BLaER1 (cell line): ENCODE data around the gene TMX3.

ENCODE experiments used
- H3K27ac ChIP-seq: shearing (Covaris generic); formaldehyde crosslinking; 2 replicates; pipeline ENCODE4 v1.8.1; 2022
- H3K27me3 ChIP-seq: shearing (Covaris generic); formaldehyde crosslinking; 2 replicates; pipeline ENCODE4 v1.8.1; 2022
- H3K36me3 ChIP-seq: shearing (Covaris generic); formaldehyde crosslinking; 2 replicates; pipeline ENCODE4 v1.8.1; 2022
- H3K4me1 ChIP-seq: shearing (Covaris generic); formaldehyde crosslinking; 2 replicates; pipeline ENCODE4 v1.8.1; 2022
- H3K4me2 ChIP-seq: shearing (Covaris generic); formaldehyde crosslinking; 2 replicates; pipeline ENCODE4 v1.8.1; 2022
- H3K4me3 ChIP-seq: shearing (Covaris generic); formaldehyde crosslinking; 2 replicates; pipeline ENCODE4 v1.8.1; 2022
- H3K9ac ChIP-seq: shearing (Covaris generic); formaldehyde crosslinking; 2 replicates; pipeline ENCODE4 v1.8.1; 2022
- H3K9me3 ChIP-seq: shearing (Covaris generic); formaldehyde crosslinking; 2 replicates; pipeline ENCODE4 v1.8.1; 2022
- H4K20me1 ChIP-seq: shearing (Covaris generic); formaldehyde crosslinking; 2 replicates; pipeline ENCODE4 v1.8.1; 2022
- Cebpa-rat ChIP-seq: shearing (Covaris generic); IDR thresholded peaks from 2 replicates; pipeline ENCODE4 v1.8.1; 2022

Gene TMX3

DNA sequence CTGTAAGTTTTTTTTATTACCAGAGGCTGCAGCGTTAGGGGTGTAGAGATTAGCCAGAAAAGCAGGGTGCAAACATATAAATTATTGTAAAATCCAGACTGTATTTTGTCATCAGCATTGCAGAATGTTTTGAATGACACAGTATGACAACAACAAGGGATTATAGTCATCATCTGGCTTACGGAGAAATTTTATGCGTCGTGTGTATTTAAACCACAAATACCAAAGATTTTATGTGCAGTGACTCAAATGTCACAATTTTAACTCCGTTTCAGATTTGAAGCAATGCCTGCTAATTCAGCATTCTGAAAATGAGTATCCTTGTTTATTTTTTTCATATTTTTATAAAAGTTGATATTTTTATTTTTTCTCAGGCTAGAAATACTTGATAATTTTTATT, 19.4 kb upstream of the TMX3 start:
- Histone ChIP-seq H3K9me3 (no peaks in the 10 kb centered on the region), H3K27me3 (no peaks in the 10 kb centered on the region), H4K20me1 (no peaks in the 10 kb centered on the region), H3K4me1 (no peaks in the 10 kb centered on the region), H3K36me3 (no peaks in the 10 kb centered on the region), H3K9ac (no peak overlapping the region), H3K4me3 (no peak overlapping the region), H3K4me2 (no peak overlapping the region), H3K27ac (no peak overlapping the region)
- TF ChIP-seq Cebpa-rat, result no peak

DNA sequence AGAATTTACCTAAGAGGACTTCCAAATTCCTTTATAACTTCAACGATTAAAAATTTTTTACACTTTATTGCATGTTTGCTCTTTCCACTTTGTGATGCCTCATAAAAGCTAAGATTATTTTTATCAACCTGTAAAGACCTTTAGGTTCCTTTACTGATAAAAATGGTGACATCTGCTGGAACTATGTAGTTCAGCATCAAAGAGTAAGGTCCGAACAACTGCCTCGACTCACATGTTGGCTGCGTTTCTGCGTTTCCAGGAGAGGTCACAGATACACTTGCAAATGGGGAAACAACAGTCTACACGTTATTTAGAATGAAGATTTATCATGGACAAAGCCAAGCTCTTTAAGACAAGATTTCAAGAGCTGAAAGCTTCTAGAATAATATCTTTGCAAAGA, 18.8 kb upstream of the TMX3 start:
- no peaks in the 10 kb centered on the region for H4K20me1 ChIP-seq
- no peak overlapping the region for H3K4me2 ChIP-seq
- H3K9ac ChIP-seq, result no peak overlapping the region
- H3K4me1 ChIP-seq, result no peaks in the 10 kb centered on the region
- no peaks in the 10 kb centered on the region for H3K27me3 ChIP-seq
- H3K4me3 ChIP-seq, result no peak overlapping the region
- H3K36me3 ChIP-seq, result no peaks in the 10 kb centered on the region
- TF ChIP-seq Cebpa-rat, result no peak
- no peak overlapping the region for H3K27ac ChIP-seq
- no peaks in the 10 kb centered on the region for H3K9me3 ChIP-seq

DNA sequence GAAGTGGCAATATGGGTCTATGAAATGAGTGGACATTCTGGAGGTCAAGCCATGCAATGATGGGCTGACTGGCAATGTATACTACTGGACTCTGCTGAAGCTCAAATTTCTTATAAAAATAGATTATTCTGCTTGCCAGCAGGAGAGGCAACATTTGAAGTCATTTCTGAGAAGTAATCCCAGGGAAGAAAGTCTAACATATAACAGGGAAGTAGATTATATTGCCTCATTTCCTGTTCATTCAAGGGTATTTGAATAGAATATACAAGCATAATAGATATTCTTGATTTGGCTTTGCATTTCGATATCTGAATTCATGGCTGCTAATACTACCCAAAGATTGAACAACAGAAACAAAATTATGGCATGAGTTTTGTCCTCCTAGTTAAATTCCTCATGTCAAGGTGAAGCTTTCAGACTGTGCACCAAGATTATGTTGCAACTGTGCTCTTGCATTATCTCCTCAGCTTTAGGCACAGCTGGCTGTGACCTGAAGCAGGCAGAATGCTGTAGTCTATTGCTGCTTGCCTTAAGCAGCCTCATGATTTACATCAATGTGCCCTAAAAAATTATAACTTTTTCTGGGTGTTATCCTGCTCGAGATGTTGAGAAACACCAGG, 13.3 kb upstream of the TMX3 start:
- Histone ChIP-seq H3K4me1 (no peaks in the 10 kb centered on the region), H3K27me3 (no peaks in the 10 kb centered on the region), H3K36me3 (no peaks in the 10 kb centered on the region), H3K9ac (no peak overlapping the region), H3K4me2 (no peak overlapping the region), H4K20me1 (no peaks in the 10 kb centered on the region), H3K9me3 (peaks cover 10% of the 10 kb centered on the region), H3K4me3 (no peak overlapping the region), H3K27ac (no peak overlapping the region)
- TF ChIP-seq Cebpa-rat, result no peak

DNA sequence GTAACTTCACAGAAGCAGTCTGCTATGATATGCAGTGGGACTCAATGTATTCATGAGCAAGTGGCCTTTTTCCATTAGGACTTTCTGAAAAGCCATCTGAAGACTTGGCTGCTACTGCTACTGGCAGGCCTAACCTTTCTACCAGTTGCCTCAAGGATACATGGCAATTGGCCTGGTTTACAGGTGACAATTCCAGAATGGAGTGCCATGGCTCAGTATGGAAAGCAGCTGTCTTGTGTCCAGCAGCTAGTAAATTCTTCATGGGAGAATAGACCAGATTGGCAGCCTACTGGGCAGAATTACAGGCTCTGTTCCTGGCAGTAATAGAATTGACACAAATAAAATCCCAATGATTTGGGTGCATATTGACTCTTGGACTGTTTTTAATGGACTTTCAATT, 12.6 kb upstream of the TMX3 start:
- Histone ChIP-seq H4K20me1 (no peaks in the 10 kb centered on the region), H3K4me1 (peaks cover 4% of the 10 kb centered on the region; the same call in 1 of the 2 replicates), H3K4me3 (no peak overlapping the region), H3K9me3 (peaks cover 14% of the 10 kb centered on the region), H3K36me3 (no peaks in the 10 kb centered on the region), H3K27me3 (no peaks in the 10 kb centered on the region), H3K4me2 (no peak overlapping the region), H3K27ac (no peak overlapping the region), H3K9ac (no peak overlapping the region)
- no peak for TF ChIP-seq Cebpa-rat

DNA sequence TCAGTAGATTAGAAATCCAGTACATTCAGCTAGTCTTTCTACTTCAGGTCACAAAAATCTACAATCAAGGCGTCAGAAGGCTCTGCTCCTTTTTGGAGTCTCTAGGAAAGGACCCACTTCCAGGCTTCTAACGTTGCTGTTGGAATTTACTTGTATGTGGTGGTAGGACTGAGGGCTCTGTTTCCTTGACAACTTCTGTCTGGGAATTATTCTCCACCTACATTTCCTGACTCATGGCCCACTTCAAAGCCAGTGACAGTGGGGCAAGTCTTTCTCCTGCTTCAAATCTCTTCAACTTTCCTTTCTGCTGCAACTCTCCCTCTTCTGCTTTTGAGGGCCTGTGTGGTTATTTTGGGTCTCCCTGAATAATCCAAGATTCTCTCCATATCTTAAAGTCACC, 10.4 kb upstream of the TMX3 start:
- Histone ChIP-seq H3K27me3 (no peaks in the 10 kb centered on the region), H3K9ac (no peak overlapping the region)
- TF ChIP-seq Cebpa-rat, result no peak

DNA sequence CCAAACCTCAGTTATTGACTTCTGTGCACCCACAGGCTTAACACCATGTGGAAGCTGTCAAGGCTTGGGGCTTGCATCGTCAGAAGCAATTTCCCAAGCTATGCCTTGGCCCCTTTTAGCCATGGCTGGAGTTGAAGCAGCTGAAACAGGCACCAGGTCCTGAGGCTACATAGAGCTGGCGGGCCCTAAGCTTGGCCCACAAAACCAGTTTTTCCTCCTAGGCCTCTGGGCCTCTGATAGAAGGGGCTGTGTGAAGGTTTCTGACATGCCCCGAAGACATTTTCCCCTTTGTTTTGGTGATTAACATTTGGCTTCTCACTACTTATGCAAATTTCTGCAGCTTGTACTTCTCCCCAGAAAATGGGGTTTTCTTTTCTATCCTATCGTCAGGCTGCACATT, 9.1 kb upstream of the TMX3 start:
- Histone ChIP-seq H3K36me3 (no peaks in the 10 kb centered on the region), H3K4me3 (no peak overlapping the region), H3K4me1 (peaks cover 19% of the 10 kb centered on the region), H3K9ac (no peak overlapping the region), H3K27me3 (no peaks in the 10 kb centered on the region), H3K9me3 (peaks cover 14% of the 10 kb centered on the region), H3K4me2 (no peak overlapping the region), H3K27ac (no peak overlapping the region), H4K20me1 (no peaks in the 10 kb centered on the region)
- no peak for TF ChIP-seq Cebpa-rat

More for the DNA sequence above, 10.4 kb upstream of the TMX3 start:
- H3K4me3 ChIP-seq, result no peak overlapping the region
- H3K4me1 ChIP-seq, result peaks cover 19% of the 10 kb centered on the region
- H4K20me1 ChIP-seq, result no peaks in the 10 kb centered on the region
- no peak overlapping the region for H3K27ac ChIP-seq
- H3K36me3 ChIP-seq, result no peaks in the 10 kb centered on the region
- no peak overlapping the region for H3K4me2 ChIP-seq
- peaks cover 14% of the 10 kb centered on the region for H3K9me3 ChIP-seq

DNA sequence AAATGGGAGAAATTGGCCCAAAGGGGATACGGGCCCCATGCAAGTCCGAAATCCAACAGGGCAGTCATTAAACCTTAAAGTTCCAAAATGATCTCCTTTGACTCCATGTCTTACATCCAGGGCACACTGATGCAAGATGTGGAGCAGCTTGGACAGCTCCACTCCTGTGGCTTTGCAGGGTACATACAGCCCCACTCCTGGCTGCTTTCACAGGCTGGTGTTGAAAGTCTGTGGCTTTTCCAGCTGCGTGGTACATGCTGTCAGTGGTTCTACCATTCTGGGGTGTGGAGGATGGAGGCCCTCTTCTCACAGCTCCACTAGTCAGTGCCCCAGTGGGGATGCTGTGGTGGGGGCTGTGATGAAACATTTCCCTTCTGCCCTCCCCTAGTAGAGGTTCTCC, 8.6 kb upstream of the TMX3 start:
- H4K20me1 ChIP-seq, result no peaks in the 10 kb centered on the region
- peaks cover 19% of the 10 kb centered on the region for H3K4me1 ChIP-seq
- H3K9ac ChIP-seq, result no peak overlapping the region
- no peak overlapping the region for H3K27ac ChIP-seq
- H3K9me3 ChIP-seq, result peaks cover 14% of the 10 kb centered on the region
- no peaks in the 10 kb centered on the region for H3K36me3 ChIP-seq
- TF ChIP-seq Cebpa-rat, result no peak
- H3K4me3 ChIP-seq, result no peak overlapping the region
- H3K4me2 ChIP-seq, result no peak overlapping the region
- H3K27me3 ChIP-seq, result no peaks in the 10 kb centered on the region

DNA sequence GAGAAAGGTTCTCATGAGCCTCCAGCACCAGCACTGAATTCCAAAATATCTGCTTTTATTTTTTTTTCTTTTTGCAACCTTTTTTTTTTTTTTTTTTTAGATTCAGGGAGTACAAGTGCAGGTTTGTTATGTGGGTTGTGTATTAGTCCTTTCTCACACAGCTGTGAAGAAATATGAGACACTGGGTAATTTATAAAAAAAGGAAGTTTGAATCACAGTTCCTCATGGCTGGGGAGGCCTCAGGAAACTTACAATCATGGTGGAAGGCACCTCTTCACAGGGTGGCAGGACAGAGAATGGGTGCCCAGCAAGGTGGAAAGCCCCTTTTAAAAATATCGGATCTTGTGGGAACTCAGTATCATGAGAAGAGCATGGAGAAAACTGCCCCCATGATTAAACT, 7.9 kb upstream of the TMX3 start:
- H3K36me3 ChIP-seq, result no peaks in the 10 kb centered on the region
- no peaks in the 10 kb centered on the region for H4K20me1 ChIP-seq
- TF ChIP-seq Cebpa-rat, result no peak
- no peak overlapping the region for H3K4me2 ChIP-seq
- no peak overlapping the region for H3K9ac ChIP-seq
- H3K4me3 ChIP-seq, result no peak overlapping the region
- no peak overlapping the region for H3K27ac ChIP-seq
- peaks cover 19% of the 10 kb centered on the region for H3K4me1 ChIP-seq
- peaks cover 14% of the 10 kb centered on the region for H3K9me3 ChIP-seq
- H3K27me3 ChIP-seq, result no peaks in the 10 kb centered on the region

DNA sequence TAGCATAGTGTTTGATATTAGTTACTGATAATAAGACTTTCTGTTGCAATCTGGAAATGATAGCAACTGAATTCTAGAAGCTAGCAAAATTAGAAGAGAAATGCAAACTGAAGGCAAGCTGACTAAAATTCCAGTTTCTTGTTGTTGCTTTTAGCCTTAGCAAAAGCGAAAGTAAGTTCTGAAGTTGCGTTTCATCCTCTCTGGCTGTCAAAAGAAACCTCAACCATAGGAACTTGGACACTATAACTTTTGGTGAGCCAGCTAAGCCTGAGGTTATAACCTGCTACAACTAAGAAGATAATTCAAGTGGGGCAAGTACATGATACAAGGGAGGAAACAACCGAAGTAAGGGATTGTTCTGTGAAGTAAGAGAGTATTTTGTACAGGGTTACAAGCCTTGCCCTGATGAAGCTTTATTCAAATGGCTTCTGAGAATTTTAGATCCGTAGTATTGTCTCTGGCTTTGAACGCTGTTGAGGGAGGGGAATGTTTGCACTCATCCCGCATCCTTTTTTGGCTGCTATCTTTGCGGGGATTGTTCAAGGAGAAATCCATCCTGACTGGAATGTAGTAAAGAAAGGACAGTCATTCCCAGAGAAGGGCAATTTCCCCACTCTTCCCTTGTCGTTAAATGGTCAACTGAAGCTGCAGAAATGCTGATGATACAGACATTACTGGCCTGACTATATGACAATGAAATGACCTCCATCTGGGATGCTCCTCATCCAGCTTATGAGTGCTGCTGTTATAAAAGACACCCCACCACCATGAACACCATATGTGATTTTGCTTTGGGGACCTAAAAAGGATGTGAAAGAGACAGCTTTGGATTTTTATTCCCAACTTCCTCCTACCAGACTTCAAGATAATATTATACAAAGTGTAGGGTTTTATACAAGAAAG, 7.0 kb upstream of the TMX3 start:
- 0 out of 2 replicates have a peak overlapping the region, but pooled peaks have one; percentile 14 for H3K27ac ChIP-seq
- peaks cover 14% of the 10 kb centered on the region for H3K9me3 ChIP-seq
- peak overlapping the region; percentile 76 for H3K4me2 ChIP-seq
- peaks cover 19% of the 10 kb centered on the region for H3K4me1 ChIP-seq
- H3K9ac ChIP-seq, result peak overlapping the region; percentile 48
- no peaks in the 10 kb centered on the region for H3K27me3 ChIP-seq
- no peak for TF ChIP-seq Cebpa-rat
- H4K20me1 ChIP-seq, result no peaks in the 10 kb centered on the region
- H3K4me3 ChIP-seq, result peak overlapping the region; percentile 38
- H3K36me3 ChIP-seq, result no peaks in the 10 kb centered on the region

DNA sequence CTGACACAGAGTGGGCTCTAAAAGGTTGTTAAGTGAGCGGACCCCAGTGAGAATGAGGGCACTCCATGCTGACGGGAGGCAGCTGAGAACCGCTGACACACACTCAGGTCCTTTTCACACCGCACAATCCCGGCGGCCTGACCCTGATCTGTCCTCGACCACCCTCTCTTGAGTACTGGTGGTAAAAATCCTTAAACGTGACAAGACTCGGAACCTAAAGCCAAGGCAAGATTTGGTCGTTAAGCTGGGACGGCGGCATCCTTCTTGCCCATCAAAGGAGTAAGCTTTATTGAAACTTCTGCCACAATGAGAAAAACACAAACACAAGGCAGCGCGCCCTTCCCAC, 569 bp downstream of the TMX3 start:
- peaks cover 33% of the 10 kb centered on the region for H4K20me1 ChIP-seq
- peak overlapping the region; percentile 92 for H3K27ac ChIP-seq
- no peaks in the 10 kb centered on the region for H3K27me3 ChIP-seq
- H3K4me1 ChIP-seq, result peaks cover 28% of the 10 kb centered on the region
- H3K9me3 ChIP-seq, result no peaks in the 10 kb centered on the region; the same call in 1 of the 2 replicates
- peak overlapping the region; percentile 100 for H3K4me3 ChIP-seq
- peak overlapping the region; percentile 96 for H3K9ac ChIP-seq
- peaks cover 36% of the 10 kb centered on the region for H3K36me3 ChIP-seq
- no peak for TF ChIP-seq Cebpa-rat
- peak overlapping the region; percentile 95 for H3K4me2 ChIP-seq
